Superior temporal gyrus (tissue), 1 donor: ENCODE results near the gene AKAP9.
"Not testable (repeated sequence)": the region's sequence is repeated elsewhere in the genome, so short reads cannot be mapped to it uniquely, and the experiment has no call there.

Experiments used
- DNase-seq: peaks from one replicate; pipeline ENCODE4 v3.0.0-alpha.2; 2016; ENCODE audit errors: extremely low spot score

Gene AKAP9

DNA sequence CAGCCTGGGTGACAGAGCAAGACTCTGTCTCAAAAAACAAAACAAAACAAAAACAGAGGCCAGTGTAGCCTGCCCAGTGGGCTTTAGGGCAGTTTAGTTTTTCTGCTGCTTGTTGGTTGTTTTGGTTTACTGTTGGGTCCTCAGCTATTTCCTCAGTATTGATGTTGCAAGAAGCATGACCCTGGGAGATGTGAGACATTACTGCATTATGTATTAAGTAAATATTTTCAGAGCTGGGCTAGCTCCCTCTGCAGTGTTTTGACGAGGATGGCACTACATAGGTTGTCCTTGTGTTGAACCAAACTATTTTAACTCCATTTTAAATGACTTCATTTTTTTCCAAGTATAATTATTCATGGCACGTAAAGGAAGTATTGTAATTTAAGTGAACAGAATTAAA is 4.8 kb downstream of the AKAP9 start:
- no peak for DNase-seq

- no peak for DNase-seq
Measured at GRCh38 chr7:91946549-91946948, 5.9 kb downstream of the AKAP9 start.

DNA sequence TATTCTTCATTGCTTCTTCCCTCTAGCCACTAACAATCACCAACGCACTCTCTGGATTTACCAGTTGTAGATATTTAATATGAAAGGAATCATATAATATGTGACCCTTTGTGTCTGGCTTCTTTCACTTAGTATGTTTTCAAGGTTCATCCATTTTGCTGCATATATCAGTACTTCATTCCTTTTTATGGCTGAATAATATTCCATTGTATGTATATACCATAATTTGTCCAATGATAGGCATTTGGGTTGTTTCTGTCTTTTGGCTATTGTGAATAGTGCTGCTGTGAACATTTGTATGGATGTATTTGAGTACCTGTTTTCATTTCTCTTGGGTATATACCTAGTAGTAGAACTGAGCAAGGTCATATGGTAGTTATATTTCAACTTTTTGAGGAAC is 7.3 kb downstream of the AKAP9 start:
- no peak for DNase-seq

DNA sequence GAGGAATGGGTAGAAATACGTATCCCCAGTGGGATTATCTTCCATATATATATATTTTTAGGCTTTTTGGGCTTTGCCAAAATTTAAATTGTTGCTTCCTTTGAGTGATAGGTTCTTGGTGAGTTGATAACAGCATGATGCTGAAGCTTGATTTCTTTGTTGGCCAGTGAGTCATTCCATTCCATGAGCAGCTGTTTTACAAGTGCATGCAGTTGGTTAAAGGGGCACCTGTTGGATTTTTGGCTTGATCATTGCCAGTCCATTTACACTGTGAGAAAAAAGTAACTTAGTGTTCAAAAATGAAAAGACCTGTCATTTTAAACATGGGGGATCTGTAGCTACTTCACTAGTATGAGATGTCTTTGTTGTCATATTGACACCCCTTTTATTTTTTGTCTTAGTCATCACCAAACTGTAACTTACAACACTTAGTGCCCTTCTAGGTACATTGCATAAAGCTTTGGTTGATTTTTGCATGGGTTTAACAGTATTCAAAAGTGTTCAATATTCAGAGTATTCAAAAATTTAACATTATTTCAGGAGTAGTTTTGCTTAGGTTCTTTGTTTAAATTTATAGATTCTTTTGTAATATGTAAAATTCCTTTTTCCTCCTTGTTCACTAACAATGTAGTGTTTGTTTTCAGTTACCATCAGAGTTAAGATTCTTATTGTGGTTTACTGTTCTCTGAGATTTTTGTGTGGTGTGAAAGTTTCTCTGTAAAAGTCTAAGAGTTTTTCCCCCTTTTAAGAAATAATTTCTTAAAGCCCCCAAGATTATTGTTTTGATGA is 8.8 kb downstream of the AKAP9 start:
- DNase-seq: no peak

GRCh38 chr7:91953618-91954017 is 13.0 kb downstream of the AKAP9 start:
- no peak for DNase-seq

DNA sequence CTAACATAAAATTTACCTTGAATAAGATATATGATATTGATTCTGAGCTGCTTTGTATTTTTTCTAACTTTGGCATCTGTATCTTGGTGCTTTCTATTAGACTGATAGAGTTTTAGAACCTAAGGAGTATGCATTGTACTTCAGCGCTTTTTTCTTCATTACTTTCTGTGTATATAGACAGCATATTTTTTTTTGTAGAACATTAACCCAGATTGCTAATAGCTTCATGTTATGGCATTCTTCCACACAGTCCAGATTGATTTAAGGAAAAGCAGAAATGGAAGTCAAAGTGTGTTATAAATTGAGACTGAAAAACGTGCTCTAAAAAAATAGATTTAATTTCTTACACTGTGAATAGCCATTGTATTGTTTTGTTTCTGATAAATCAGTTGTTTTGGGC is 15.8 kb downstream of the AKAP9 start:
- DNase-seq: not testable (repeated sequence)

- DNase-seq: no peak
Measured at GRCh38 chr7:91957232-91957631, 16.6 kb downstream of the AKAP9 start.

GRCh38 chr7:91957823-91958222 is 17.2 kb downstream of the AKAP9 start:
- DNase-seq: no peak

DNA sequence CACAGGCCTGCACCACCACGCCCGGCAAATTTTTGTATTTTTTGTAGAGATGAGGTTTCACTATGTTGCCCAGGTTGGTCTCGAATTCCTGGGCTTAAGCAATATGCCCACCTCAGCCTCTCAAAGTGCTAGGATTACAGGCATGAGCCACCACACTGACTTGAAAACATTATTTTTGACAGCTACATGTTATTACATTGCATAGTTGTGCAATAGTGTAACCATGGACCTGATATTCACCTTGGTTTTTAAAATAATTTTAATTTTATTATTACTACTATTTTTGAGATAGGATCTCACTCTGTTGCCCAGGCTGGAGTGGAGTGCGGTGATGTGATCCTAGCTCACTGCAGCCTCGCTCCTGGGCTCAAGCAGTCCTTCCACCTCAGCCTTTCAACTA is 18.4 kb downstream of the AKAP9 start:
- DNase-seq: no peak

GRCh38 chr7:91961816-91962215 is 21.2 kb downstream of the AKAP9 start:
- DNase-seq: no peak

DNA sequence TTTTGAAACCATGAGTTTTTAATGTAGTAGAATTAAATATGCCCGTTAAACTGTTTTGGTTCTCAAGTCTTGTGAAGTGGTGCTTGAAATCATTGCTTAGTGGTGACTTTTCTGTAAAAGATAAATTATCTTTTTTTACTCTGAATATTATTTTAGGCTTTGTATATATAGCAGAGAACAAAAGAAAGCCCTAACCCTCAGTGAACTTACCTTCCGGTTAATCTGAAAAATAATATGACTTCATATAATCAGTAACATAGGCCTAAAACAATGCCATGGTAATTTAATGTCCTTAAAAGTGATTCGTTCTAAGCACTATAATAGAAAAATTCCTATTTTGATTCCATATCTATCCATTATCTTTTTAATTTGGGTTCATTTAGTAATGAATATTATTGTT is 21.8 kb downstream of the AKAP9 start:
- DNase-seq: no peak

DNA sequence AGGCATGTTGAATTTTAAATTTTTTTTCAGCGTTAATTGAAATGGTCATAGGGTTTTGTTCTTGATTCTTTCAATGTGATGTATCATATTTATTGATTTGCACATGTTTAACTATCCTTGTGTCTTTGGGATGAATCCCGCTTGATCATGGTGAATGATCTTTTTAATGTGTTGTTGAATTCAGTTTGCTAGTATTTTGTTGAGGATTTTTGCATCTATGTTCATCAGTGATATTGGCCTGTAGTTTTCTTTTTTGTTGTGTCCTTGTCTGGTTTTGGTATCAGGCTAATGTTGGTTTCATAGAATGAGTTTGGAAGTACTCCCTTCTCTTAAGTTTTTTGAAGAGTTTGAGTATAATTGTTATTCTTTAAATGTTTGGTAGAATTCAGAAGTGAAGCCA is 26.9 kb downstream of the AKAP9 start:
- not testable (repeated sequence) for DNase-seq

- DNase-seq: no peak
Measured at GRCh38 chr7:91973639-91974038, 33.0 kb downstream of the AKAP9 start.

DNA sequence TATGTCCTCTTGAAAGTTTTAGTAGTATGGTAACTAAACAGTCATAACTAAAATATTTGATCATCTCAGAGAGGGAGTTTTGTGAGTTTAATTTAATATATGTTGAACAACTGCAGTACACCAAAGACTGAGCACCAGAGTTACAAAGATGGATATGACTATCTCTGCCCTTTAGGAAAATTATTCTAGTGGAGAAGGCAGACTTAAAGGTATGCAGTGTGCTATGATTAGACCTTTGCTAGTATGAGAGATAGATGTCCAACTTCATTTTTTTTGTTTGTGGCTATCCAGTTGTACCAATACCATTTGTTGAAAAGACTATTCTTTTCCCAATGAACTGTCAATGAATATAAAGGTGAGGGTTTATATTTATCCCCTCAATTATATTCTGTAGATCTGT is 33.4 kb downstream of the AKAP9 start:
- no peak for DNase-seq

DNA sequence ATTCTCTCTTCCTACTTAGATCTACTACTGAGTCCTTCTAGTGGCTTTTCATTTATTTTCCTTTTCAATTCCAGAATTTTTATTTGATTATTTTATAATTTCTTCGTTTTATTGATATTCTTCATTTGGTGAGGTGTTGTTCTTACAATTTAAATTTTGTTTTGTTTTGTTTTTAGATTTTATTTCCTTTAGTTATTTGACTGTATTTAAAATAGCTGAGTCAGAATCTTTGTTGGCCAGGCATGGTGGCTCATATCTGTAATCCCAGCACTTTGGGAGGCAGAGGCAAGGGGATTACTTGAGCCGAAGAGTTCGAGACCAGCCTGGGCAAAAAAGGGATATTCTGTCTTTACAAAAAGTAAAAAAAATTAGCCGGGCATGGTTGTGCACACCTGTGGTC is 36.1 kb downstream of the AKAP9 start:
- DNase-seq: no peak

DNA sequence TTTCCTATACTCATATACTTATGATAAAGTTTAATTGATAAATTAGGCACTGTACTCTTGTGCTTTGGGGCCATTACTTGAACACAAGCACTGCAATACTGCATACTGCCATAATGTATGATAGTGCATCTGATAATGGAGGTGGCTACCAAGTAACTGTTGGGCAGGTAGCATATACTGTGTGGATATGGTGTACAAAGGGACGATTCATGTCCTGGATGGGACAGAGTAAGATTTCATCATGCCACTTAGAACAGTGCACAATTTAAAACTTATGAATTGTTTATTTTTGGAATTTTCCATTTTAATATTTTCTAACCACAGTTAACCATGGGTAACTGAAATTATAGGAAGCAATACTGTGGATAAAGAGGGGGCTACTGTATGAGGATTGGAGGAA is 38.9 kb downstream of the AKAP9 start:
- no peak for DNase-seq

GRCh38 chr7:91982352-91982751 is 41.7 kb downstream of the AKAP9 start:
- not testable (repeated sequence) for DNase-seq

GRCh38 chr7:91988213-91988612 is 47.6 kb downstream of the AKAP9 start:
- no peak for DNase-seq

DNA sequence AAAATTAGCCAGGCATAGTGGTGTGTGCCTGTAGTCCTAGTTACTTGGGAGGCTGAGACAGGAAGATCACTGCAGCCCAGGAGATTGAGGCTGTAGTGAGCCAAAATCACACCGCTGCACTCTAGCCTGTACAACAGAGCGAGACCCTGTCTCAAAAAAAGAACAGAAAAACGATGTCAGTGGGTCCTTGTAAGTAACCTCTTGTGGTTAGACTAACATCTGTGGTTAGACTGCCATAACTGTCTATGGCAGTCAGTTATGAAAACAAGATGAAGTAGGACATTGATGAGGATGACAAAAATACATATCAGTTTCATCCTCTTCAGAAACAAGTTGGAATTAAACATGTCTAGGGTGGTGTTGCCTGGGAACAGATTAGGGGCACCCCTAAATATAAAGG is 53.3 kb downstream of the AKAP9 start:
- DNase-seq: no peak

DNA sequence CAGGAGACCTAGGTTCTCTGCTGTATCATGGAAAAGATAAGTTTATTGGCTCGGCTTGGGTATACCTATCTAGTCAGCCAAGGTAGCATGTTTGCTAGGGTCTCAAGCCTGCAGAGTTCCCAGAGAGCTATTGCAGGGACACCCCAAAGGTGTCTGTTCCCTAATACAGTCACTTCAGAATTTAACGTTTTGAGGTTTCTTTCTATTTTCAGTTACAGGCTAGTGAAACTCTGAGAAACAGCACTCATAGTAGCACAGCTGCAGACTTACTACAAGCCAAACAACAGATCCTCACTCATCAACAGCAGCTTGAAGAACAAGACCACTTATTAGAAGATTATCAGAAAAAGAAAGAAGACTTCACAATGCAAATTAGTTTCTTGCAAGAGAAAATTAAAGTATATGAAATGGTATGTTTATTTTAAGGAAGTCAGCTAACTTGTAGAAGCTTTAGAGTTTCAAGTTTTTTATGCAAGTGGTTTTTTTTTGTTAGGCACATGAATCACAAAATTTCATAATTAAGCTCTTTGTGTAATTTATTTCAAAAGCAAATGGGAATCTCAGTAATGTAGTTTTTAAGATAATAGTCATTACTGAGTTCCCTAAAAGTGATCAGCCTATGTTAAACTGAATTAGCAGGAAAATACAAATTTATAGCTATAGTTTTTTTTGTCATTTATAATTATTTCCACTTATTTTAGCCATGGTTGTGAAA is 54.9 kb downstream of the AKAP9 start:
- no peak for DNase-seq

GRCh38 chr7:91999631-92000565 is 59.2 kb downstream of the AKAP9 start:
- DNase-seq: no peak

GRCh38 chr7:92002720-92003119 is 62.1 kb downstream of the AKAP9 start:
- no peak for DNase-seq
